Measurements from ENCODE around the gene CCDC70. TPM values are rescaled to one million over a fixed set of nuclear protein-coding genes. Genes with fewer than 3 reads are reported as not detected.

CCDC70 gene
- total RNA-seq, 1 experiment from 2014 or later: not detected

DNA sequence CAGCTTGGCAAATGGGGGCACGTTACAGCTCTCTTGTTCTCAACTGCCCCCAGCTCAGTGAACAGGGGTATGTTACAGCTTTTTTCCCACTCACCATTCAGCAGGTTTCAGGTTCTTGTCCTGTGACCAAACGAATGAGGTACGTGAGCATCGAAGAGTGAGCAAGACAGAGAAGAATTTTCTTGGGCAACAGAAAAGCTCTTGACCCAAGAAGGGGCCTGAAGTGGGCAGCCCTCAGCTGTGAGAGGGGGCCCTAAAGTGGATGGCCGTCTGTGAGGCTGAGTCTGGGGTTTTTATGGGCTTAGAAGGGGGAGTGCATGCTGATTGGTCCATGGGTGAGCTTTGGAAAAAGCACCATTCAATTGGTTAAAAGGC lies 21.4 kb downstream of the CCDC70 start:
- no peak for TF ChIP-seq EZH2phosphoT487 (IDR thresholded peaks at IDR 0.05; ENCODE audit: borderline replicate concordance, low read length)
- TF ChIP-seq, protein P1, sequence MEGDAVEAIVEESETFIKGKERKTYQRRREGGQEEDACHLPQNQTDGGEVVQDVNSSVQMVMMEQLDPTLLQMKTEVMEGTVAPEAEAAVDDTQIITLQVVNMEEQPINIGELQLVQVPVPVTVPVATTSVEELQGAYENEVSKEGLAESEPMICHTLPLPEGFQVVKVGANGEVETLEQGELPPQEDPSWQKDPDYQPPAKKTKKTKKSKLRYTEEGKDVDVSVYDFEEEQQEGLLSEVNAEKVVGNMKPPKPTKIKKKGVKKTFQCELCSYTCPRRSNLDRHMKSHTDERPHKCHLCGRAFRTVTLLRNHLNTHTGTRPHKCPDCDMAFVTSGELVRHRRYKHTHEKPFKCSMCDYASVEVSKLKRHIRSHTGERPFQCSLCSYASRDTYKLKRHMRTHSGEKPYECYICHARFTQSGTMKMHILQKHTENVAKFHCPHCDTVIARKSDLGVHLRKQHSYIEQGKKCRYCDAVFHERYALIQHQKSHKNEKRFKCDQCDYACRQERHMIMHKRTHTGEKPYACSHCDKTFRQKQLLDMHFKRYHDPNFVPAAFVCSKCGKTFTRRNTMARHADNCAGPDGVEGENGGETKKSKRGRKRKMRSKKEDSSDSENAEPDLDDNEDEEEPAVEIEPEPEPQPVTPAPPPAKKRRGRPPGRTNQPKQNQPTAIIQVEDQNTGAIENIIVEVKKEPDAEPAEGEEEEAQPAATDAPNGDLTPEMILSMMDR (conservative IDR thresholded peaks at IDR 0.05; ENCODE audit: low read depth, low read length): no peak
- H3K4me2 ChIP-seq (ENCODE audit: low read length): no peak overlapping the region
- no TSS peak for BruUV-seq (replicated peaks)
- intact Hi-C loops (cut with micrococcal nuclease): no loop called here
- no peaks in the 10 kb centered on the region for H3K27me3 ChIP-seq (ENCODE audit: low read length)
- DNase-seq (no peak), ATAC-seq (no peak)
- no peaks in the 10 kb centered on the region for H3K9me3 ChIP-seq (ENCODE audit: low read length)
- H3K9me2 ChIP-seq (replicated peaks; ENCODE audit: low read length): no peaks in the 10 kb centered on the region
- no peaks in the 10 kb centered on the region for H3K4me1 ChIP-seq (ENCODE audit: insufficient read depth, low read length)
- POLR2A ChIA-PET (ENCODE audit: unreplicated experiment): no interaction called here
- H3K9ac ChIP-seq (ENCODE audit: low read length): no peak overlapping the region
- H3F3A ChIP-seq (ENCODE audit: low read length, unreplicated experiment): no peaks in the 10 kb centered on the region
- no peaks in the 10 kb centered on the region for H3K36me3 ChIP-seq (ENCODE audit: low read depth, low read length)
- H3K27ac ChIP-seq (ENCODE audit: low read length): no peak overlapping the region
- H4K20me1 ChIP-seq (ENCODE audit: low read length): no peaks in the 10 kb centered on the region
- CTCF ChIA-PET: interaction anchor here (0.7 kb wide), 1 partner anchor 21 kb away, joined by 3 read pairs; no protein-coding TSS in a partner anchor
- H3K4me3 ChIP-seq (ENCODE audit: low read length): no peak overlapping the region
- no peak overlapping the region for H2AFZ ChIP-seq (ENCODE audit: low read length)
- H3K79me2 ChIP-seq (ENCODE audit: low read length): no peaks in the 10 kb centered on the region

- POLR2A ChIA-PET (ENCODE audit: unreplicated experiment): interaction anchor here (0.6 kb wide), 1 partner anchor 11 kb away, joined by 3 read pairs; no protein-coding TSS in a partner anchor
- no peak for ATAC-seq
Observed at GRCh38 chr13:51885651-51886050, 23.9 kb downstream of the CCDC70 start.

DNA sequence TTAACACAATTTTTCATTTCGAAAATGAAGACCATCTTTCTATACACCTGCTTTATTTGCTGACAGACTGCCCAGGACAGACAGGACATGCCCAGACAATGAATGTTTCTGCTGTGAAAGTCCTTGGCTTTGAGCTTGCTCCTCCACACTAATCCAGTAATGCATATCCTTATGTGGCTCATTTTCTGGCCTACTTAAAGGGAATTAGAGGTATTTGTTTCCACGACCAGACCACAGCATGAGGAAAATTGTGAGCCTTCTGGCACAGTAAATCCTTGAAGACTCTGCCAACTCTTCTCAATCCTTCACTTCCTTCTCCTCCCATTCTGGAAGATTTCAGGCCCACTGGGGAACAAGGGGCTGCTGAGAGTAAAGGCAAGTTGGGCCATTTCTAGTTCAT lies 25.7 kb downstream of the CCDC70 start:
- Histone ChIP-seq H4K20me1 (ENCODE audit: low read length) (no peaks in the 10 kb centered on the region), H3F3A (ENCODE audit: low read length, unreplicated experiment) (no peaks in the 10 kb centered on the region), H3K36me3 (ENCODE audit: low read depth, low read length) (no peaks in the 10 kb centered on the region), H3K27ac (ENCODE audit: low read length) (no peak overlapping the region), H3K9me2 (replicated peaks; ENCODE audit: low read length) (no peaks in the 10 kb centered on the region), H3K4me1 (ENCODE audit: insufficient read depth, low read length) (no peaks in the 10 kb centered on the region), H3K9me3 (ENCODE audit: low read length) (no peaks in the 10 kb centered on the region), H3K4me3 (ENCODE audit: low read length) (no peak overlapping the region), H3K79me2 (ENCODE audit: low read length) (no peaks in the 10 kb centered on the region), H3K4me2 (ENCODE audit: low read length) (no peak overlapping the region), H2AFZ (ENCODE audit: low read length) (no peak overlapping the region), H3K9ac (ENCODE audit: low read length) (no peak overlapping the region), H3K27me3 (ENCODE audit: low read length) (no peaks in the 10 kb centered on the region)
- ATAC-seq: no peak
- DNase-seq: no peak
- intact Hi-C loops (cut with micrococcal nuclease): no loop called here
- ChIA-PET CTCF (no interaction called here), POLR2A (ENCODE audit: unreplicated experiment) (no interaction called here)
- TF ChIP-seq EZH2 (IDR thresholded peaks at IDR 0.05; ENCODE audit: low read length, unreplicated experiment): no peak
- TF ChIP-seq, protein P1 (conservative IDR thresholded peaks at IDR 0.05; ENCODE audit: low read depth, low read length): no peak
- no peak for TF ChIP-seq EZH2phosphoT487 (IDR thresholded peaks at IDR 0.05; ENCODE audit: borderline replicate concordance, low read length)
- BruUV-seq (replicated peaks): no TSS peak

More at GRCh38 chr13:51885651-51886050, 23.9 kb downstream of the CCDC70 start:
- Histone ChIP-seq H3K9me2 (replicated peaks; ENCODE audit: low read length) (no peaks in the 10 kb centered on the region), H2AFZ (ENCODE audit: low read length) (no peak overlapping the region), H3K9me3 (ENCODE audit: low read length) (no peaks in the 10 kb centered on the region), H4K20me1 (ENCODE audit: low read length) (no peaks in the 10 kb centered on the region), H3K9ac (ENCODE audit: low read length) (no peak overlapping the region), H3K4me3 (ENCODE audit: low read length) (no peak overlapping the region), H3K4me2 (ENCODE audit: low read length) (no peak overlapping the region), H3K4me1 (ENCODE audit: insufficient read depth, low read length) (no peaks in the 10 kb centered on the region), H3K27me3 (ENCODE audit: low read length) (no peaks in the 10 kb centered on the region), H3K36me3 (ENCODE audit: low read depth, low read length) (no peaks in the 10 kb centered on the region), H3K79me2 (ENCODE audit: low read length) (no peaks in the 10 kb centered on the region), H3K27ac (ENCODE audit: low read length) (no peak overlapping the region), H3F3A (ENCODE audit: low read length, unreplicated experiment) (no peaks in the 10 kb centered on the region)
- no TSS peak for BruUV-seq (replicated peaks)
- TF ChIP-seq, protein P1 (conservative IDR thresholded peaks at IDR 0.05; ENCODE audit: low read depth, low read length): no peak
- TF ChIP-seq EZH2phosphoT487 (IDR thresholded peaks at IDR 0.05; ENCODE audit: borderline replicate concordance, low read length) (no peak), EZH2 (IDR thresholded peaks at IDR 0.05; ENCODE audit: low read length, unreplicated experiment) (no peak)
- intact Hi-C loops (cut with micrococcal nuclease): no loop called here
- CTCF ChIA-PET: no interaction called here
- no peak for DNase-seq
